GM19372 (cell line): Measurements from ENCODE around the gene SIAH1.
"Not testable (repeated sequence)": the region's sequence is repeated elsewhere in the genome, so short reads cannot be mapped to it uniquely, and the experiment has no call there.

Experiments
- ATAC-seq: cut with Tn5 transposase; IDR thresholded peaks from one replicate; pipeline ENCODE4 v1.9.1; 2021; ENCODE audit warnings: mild to moderate bottlenecking, low read depth, moderate library complexity; ENCODE audit not compliant: unreplicated experiment

The SIAH1 gene

DNA sequence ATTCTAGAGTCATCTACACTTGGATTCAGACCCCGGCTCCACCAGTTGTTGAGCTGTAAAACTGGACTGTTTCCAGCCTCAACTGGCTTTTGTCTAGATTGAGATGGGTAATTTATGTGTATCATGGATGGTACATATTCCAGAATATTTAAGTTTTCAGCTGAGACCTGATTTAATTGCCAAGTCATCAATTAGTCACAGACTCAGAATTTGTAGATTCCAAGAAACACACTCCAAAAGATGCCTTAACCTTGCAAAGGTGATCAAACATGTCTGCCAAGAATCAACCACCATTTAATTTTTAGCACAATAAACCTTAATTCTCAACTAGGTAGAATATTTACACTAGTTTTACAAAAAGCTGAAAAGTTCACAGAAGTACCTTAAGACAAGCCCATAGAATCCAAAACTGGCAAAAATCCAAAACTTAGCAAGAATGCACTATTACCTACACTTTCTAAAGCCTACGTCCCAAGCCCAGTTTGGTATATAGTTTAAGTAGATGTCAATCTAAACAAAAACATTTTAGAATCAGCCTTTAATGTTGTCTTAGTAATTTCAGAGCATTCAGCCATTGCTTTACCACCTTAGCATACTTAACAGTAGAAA lies 17.7 kb downstream of the SIAH1 start:
- no peak for ATAC-seq

DNA sequence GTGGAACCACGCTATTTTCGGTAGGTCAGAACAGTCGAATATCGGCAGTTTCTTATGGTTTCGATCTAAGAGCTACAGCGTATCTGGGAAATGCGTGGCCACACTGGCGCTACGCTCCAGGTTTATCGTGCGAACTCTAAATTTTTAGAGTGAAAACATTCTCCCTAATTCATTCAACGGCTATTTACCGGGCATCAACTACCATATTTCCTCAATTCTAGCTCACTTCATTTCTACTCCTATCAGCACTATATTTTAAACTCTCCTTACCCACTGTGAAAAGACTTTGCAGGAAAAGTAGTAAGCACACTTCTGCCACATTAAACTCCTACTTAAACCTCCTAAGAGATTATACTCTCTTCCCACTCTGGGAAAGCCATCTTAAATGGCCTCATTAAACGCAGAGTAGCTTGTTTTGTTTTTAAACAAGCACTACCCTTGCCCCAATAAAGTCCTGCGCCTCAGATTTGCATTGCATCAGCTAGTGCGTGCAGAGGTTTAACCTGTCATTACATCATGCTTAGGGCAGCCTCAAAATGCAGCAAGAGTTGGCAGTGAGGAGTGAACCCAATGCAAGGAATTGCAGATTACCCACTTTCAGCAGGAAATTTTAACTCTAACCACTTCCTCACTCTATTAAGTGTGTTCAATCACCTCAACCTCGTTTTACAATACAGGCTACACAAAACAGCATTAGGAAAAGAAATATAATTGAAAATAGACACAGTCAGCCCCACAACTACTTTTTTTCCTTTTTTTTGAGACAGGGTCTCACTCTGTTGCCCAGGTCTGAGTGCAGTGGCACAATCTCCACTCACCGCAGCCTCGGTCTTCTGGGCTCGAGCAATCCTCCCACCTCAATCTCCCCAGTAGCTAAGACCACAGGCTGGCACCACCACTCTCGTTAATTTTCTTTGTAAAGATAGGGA lies 18.8 kb downstream of the SIAH1 start:
- peak; percentile 51 for ATAC-seq

DNA sequence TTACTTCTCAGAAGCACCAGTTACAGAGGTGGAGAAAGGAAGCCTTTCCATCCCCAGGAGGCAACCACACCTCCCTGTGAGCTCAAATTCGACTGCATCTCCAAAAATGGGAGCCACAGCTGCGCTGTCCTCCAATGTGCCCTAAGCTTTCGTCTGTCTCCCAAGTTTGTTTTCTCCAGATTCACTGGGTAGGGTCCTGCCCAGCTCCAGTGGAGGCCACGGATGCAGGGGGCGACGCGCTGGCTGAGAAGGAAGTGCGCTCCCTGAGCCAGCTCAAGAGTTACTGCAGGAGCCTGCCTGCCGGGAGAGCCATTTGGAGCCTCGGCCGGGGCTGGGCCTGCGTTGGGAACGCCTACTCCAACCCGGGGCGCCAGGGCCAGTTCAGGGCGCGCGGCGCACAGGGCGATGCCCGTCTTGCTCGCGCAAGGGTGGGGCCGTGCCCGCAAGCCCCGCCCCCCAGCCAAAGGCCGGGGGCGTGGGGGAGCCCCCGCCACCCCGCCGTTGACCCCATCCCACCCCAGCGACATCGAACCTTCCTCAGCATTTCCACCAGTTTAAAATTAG lies 19.5 kb downstream of the SIAH1 start:
- peak; percentile 85 for ATAC-seq

DNA sequence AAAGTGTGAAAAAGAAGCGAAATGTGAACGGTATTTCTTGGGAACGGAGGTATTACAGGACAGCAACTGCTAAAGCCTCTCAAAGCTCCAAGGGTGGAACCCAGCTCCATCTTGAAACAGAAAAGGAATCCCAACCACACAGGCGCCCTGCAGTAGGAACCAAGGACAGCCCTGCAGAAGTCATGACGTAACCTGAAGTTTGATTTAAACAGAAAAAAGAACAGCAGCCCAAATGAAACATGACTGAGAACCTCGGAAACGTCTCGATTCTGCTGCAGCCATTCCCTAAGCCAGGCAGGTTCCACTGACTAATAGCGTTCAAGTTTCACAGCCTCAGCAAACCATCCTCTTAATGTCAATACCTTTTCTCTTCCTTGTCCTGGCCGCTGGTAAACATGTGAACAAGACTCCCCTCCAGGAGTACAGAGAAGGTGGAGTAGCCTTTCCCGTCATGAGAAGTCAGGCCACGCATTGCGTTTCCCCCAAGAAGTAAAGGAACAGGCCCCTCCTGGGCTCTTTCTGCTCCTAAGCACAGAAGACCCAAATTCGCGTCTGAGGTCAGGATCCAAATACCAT lies 20.1 kb downstream of the SIAH1 start:
- ATAC-seq = no peak

DNA sequence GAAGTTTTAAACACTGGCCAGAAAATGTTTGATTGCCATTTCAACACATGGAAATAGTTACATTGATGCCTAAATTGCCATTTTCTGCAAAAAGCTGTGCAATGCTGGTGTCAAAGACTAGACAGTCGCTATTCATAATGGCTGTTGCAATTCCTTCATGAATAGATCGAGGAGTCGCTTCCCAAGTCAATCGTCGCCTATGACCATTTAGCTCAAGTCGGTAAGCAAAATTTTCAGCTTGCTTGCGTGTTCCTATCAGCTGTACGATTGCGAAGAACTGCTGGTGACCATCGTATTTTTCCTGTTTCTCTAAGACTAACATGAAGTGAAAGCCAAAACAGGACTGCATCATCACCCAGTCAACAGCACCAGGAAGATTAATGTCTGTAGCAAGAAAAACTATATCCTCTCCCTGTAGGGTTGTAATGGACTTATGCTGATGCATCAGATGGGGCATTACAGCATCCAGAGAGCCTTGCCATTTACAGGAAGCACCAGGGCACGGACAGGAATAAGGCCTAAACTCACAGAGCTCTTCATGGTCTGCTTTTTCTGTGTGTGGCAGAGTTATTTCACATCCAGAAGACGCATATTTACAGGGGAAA lies 23.6 kb downstream of the SIAH1 start:
- ATAC-seq = no peak

DNA sequence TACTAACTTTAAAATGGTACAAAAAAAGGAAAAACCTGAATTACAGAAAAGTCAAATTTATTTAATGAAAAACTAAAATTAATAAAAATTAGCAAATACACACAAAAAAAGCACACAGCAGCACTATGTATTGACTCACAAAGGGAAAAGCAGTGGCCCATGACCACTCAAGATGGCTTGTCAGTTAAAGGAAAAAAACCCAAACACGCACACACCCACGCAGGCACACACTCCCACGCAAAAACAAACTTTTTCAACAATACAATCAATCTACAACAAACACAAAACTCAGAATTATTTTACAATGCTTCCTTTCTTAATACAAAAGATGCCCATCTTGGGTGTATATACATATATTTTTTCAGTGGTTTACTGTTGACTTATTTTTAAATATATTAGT lies 24.2 kb downstream of the SIAH1 start:
- ATAC-seq = no peak

DNA sequence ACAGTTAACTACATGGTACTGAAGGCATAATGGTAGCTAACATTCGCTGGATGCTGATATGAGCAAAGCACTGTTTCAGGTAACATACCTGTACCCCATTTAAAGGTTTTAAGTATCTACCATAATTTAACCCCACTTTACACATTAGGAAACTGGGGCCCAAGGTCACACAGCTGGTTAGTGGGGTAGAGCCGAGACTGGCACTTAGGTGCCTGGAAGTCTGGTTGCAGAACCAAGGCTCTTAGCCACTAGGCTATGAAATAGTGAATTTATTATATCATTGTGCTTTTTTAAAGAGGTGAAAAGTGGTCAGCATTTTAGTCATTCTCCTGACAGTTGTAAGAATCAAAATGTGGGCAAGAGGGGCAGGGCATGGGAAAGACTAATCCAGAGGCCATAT lies 25.2 kb downstream of the SIAH1 start:
- no peak for ATAC-seq

DNA sequence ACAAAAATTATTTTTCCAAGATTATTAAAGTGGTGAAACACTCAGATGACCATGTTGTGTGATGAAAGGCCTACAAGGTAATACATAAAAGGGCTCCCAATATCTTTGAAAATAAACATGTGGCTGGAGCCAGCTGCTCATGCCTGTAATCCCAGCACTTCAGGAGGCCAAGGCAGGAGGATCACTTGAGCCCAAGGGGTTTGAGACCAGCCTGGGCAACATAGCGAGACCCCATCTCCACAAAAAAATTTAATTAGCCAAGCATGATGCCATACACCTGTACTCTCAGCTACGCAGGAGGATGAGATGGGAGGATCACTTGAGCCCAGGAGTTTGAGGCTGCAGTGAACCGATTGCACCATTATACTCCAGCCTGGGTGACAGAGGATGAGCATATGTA lies 26.8 kb downstream of the SIAH1 start:
- no peak for ATAC-seq

DNA sequence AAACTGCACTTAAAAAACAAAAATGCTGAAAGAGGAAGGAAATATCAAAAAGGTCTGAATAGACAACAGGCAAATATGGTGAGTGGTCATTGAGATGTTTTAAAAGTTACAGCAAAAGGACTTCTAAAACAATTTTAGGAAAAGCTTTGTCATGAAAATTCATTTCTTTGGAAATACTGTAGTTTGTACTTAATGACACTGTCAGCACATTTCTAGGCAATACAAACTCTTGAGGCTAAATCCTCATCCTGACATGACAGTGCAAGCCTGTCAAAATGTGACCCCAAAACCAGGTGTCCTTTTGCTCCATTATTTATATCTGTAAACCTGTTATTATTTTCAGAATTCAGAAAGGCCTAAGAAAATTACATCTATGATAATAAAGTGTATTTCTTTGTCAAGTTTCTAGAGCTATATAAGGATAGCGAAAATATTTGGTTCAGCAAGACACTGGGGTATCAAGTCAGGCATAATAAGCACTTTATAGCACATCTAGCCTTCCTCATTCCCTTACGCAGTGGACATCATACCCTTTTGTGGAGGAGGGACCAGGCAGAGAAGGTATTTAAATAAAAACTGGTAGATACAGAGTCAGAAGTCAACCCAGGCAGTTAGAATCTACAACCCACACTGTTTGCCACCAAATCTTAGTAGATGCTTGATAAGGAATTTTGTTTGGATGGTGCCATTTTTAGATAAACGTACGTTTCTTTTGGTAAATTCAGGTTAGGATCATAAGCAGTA lies 28.4 kb downstream of the SIAH1 start:
- ATAC-seq = no peak

DNA sequence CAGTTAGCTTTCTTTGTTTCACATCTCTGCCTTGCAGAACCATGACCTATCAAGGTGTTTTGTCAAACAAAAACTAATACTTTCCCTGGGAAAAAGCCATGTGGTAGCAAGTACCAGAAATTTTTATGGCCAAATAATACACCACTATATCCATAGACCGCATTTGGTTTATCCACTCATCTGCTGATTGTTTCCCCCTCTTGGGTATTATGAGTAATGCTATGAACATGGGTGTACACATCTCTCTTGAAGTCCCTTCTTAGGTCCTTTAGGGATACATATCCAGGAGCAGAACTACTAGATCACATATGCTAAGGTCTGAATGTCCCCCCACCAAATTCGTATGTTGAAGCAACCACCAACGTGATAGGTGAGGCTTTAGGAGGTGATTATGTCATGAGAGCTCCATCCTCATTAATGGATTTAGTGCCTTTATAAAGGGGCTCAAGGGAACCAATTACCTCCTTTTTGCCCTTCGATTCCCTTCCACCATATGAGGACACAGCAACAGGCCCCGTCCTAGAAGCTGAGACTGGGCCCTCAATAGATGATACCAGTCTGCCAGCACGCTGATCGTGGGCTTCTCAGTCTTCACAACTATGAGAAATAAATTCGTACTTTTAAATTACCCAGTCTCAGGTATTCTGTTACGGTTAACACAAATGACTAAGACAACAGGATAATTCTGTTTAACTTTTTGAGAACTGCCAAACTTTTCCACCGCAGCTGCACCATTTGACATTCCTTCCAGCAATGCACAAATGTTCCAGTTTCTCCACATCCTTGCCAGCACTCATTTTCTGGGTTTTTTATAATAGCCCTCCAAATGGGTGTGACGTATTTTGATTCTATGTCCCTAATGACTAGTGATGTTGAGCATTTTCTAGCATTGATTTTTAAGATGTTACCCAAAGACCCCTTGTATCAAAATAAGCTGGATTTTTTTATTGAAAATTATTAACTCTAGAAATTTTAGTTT lies 30.0 kb downstream of the SIAH1 start:
- ATAC-seq = no peak

DNA sequence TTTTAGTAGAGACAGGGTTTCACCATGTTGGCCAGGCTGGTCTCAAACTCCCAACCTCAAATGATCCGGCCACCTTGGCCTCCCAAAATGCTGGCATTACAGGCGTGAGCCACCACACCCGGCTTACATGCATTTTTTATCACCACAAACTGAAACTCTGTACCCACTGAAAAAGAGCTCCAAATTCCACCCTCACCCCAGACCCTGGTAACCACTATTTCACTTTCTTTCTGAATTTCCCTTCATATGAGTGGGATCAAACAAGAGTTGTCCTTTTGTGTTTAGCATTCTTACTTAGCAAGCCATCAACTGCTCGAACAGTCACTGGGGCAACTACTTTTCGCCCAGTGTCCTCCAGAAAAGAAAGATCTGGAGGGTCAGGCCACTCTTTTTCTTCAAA lies 30.8 kb downstream of the SIAH1 start:
- ATAC-seq = not testable (repeated sequence)

DNA sequence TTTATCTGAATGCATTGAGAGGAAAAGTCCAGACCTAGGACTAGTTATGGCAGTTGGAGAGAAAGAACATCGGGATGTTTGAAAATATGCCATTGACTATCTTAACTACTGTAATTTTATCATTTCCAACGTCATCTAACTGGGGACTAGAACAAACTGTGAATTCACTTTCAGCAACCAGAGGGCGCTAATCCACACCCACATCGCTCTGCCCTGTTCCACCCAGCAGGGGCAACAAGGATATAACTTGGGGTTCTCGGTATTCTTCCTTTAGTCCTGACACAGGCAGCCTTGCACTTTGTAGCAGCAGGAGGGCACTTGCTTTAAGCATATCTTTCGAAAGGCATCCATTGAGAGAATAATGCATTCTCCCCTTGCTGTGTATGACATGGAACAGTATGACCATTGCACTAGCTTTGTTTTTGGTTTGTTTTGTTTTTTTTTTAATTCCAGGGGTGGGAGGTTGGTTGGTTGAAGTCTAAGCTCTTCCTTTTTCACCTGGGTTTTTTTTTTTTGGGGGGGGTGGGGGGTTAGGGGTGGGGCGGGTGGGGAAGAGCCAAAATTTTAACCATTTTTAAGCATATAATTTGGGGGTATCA lies 31.5 kb downstream of the SIAH1 start:
- peak; percentile 73 for ATAC-seq

DNA sequence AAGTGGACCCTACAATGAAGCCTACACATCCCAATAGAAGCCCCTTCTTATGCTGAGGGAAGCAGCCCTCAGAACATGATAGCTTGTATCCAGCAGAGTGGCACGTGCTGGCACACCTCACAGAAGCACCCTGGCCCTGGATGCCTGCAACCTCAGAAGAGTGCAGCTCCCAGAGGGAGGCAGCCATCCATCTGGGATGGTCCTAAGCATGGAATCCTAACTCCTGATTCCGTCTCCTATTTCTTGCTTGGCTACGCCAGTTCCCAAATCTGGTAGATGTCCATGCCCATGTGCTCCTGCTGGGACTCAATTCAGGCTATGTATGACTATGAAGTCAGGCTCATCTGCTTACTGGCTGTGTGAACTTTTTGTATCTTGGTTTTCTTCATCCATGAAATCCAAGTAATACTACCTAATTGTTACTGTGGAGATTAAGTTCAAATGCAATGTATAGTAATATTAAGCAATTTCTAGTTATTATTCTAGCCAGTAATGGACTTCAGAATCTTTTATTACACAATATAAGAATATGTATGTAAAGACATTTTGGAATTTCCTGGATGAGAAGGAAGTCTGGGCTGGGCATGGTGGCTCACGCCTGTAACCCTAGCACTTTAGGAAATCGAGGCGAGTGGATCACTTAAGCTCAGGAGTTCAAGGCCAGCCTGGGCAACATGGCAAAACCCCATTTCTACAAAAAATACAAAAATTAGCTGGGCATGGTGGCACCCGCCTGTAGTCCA lies 32.4 kb downstream of the SIAH1 start:
- ATAC-seq = no peak

DNA sequence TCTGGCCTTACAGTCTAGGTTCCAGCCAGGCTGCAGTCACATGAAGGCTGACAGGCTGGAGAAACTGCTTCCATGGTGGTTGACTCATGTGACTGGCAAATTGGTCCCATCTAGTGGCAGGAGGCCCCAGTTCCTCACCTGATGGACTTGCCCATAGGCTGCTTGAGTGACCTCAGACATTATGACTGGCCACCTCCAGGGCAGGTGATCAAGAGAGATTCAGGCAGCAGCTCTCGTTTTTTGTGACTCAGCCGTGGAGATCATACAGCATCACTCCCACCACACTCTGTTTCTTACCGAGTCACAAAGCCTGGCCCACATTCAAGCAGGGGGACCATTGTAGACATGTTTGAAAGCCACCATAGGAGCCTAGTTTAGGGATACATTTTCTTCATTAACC lies 34.5 kb downstream of the SIAH1 start:
- no peak for ATAC-seq

DNA sequence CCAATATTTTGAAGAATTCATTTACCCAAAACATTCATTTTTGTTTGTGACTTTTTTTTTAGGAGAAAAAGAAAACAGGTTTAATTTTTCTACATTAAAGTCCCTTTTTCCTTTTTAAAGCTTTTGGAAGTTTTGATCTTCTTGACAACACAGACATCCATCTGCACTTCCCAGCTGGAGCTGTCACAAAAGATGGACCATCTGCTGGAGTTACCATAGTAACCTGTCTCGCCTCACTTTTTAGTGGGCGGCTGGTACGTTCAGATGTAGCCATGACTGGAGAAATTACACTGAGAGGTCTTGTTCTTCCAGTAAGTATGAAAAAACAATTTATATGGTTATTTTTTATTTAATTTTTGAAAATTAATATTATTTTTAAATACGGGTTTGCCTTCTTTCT lies 37.2 kb downstream of the SIAH1 start:
- no peak for ATAC-seq

DNA sequence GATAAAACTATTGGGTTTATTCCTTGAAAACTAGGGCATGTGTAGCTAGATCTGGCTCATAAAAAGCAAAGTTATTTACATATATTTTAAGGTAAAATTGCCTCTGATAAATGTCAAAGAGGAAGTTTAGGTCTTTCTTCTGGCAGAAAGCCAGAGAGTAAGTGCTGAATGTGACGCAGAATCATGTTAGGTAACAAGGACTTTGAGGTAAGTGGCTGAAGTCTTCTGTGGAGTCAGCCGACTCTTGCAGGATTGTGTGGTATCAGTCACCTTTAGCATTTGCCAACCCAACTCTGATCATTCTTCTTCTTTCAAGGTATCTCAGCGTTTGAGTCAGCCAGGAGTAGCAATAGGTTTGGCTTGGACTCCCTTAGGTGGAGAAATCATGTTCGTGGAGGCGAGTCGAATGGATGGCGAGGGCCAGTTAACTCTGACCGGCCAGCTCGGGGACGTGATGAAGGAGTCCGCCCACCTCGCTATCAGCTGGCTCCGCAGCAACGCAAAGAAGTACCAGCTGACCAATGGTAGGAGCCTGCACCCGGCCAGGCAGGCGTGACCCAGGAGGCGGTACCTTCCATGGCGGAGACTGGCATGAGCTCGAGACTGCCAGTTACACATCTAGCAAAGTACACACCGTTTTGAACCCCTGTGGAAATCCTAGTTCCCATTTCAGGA lies 37.9 kb downstream of the SIAH1 start:
- ATAC-seq = no peak

DNA sequence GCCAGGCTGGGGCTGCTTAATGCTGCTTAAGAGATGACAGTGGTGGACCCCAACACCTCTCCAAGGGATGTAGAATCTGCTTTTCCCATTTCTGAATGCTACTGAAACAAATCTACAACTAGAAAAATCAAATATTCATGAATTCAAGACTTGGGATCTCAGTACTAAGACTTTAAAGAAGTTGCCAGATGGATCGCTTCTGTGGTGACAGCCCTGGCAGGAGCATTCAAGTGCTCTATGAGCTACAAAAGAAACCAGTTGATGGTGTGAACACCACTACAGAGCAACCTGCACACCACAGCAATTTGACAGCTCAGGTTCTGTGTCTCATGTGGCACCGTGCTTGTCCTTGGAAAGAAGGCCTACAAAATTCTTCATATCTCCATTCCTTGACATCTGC lies 42.6 kb downstream of the SIAH1 start:
- no peak for ATAC-seq

DNA sequence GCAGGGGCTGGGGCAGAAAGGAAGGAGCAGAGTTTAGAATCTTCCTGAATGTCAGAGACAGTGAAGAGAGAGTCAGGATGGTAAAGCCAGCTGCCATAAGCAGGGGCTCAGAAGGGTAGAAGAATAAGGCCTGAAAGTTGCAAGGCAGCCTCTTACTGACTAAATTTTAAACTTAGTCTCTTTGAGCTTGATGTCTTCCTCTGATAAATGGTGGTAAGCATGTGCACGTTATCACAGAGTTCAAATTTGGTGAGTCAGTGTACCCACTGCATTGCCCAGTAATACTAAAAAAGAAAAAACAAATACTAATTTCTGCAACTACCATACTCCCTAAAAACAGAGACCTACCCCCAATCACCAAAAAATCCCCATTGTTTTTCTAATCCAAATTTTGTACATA lies 45.2 kb downstream of the SIAH1 start:
- ATAC-seq = no peak
